GM12878 (cell line): ENCODE measurements around the gene ELL2. TPM values are rescaled to one million over a fixed set of nuclear protein-coding genes. Genes with fewer than 3 reads are reported as not detected.

Source experiments
- BCL3 ChIP-seq: IDR thresholded peaks from 2 replicates; pipeline ENCODE4 v1.6.1; 2011; ENCODE audit warnings: borderline replicate concordance, low read depth, mild to moderate bottlenecking, moderate library complexity, low read length; ENCODE audit not compliant: insufficient read depth, poor library complexity, severe bottlenecking
- BCLAF1 ChIP-seq: fragments of 450-650 bp; IDR thresholded peaks from 2 replicates; pipeline ENCODE4 v1.6.1; 2017; ENCODE audit warnings: antibody characterized with exemption, mild to moderate bottlenecking, moderate library complexity
- CBX3 ChIP-seq: fragments of 200-600 bp; sonication (generic); IDR thresholded peaks from 2 replicates; pipeline ENCODE4 v1.6.1; 2016; ENCODE audit warnings: low read depth, borderline replicate concordance
- CTCF ChIP-seq, 3 experiments: IDR thresholded peaks in 2 of 3; conservative IDR thresholded peaks in 1 of 3; 2 replicates each; pipeline ENCODE4 v1.5.1; 2011; ENCODE audit warnings: low read depth in 3 of 3, low read length in 3 of 3, mild to moderate bottlenecking in 3 of 3, control low read depth in 2 of 3, moderate library complexity in 2 of 3, inconsistent platforms in 1 of 3, mixed read lengths in 1 of 3; ENCODE audit not compliant: control insufficient read depth in 2 of 3, insufficient read depth in 1 of 3; ENCODE audit errors: extremely low read depth in 1 of 3
- EGR1 ChIP-seq, 2 experiments: IDR thresholded peaks; 1 replicate in 1 of 2; 2 replicates in 1 of 2; pipeline ENCODE4 v1.6.1; 2011 to 2012; ENCODE audit warnings: low read depth in 2 of 2, low read length in 2 of 2, borderline replicate concordance in 1 of 2, mild to moderate bottlenecking in 1 of 2, moderate library complexity in 1 of 2
- ETV6 ChIP-seq, 2 experiments: fragments of 450-650 bp in 1 of 2; IDR thresholded peaks in 1 of 2; conservative IDR thresholded peaks in 1 of 2; 2 replicates each; pipeline ENCODE4 v1.6.1; 2014; ENCODE audit warnings: antibody characterized with exemption in 1 of 2, borderline replicate concordance in 1 of 2, low read depth in 1 of 2, mild to moderate bottlenecking in 1 of 2, moderate library complexity in 1 of 2
- IKZF2 ChIP-seq, 2 experiments: fragments of 450-650 bp; IDR thresholded peaks; 2 replicates each; pipeline ENCODE4 v1.6.1; 2017; ENCODE audit warnings: mild to moderate bottlenecking in 2 of 2, moderate library complexity in 2 of 2
- KDM1A ChIP-seq: fragments of 200-600 bp; sonication (generic); IDR thresholded peaks from 2 replicates; pipeline ENCODE4 v1.6.1; 2016; ENCODE audit warnings: borderline replicate concordance
- MEF2B ChIP-seq: fragments of 450-650 bp; IDR thresholded peaks from 2 replicates; pipeline ENCODE4 v1.6.1; 2018; ENCODE audit warnings: mild to moderate bottlenecking, moderate library complexity; ENCODE audit not compliant: partially characterized antibody, poor library complexity, severe bottlenecking
- POU2F2 ChIP-seq: IDR thresholded peaks from 3 replicates; pipeline ENCODE4 v1.6.1; 2011; ENCODE audit warnings: low read depth, mild to moderate bottlenecking, low read length, borderline replicate concordance
- RAD21 ChIP-seq: IDR thresholded peaks from 2 replicates; pipeline ENCODE4 v1.6.1; 2011; ENCODE audit warnings: mild to moderate bottlenecking, low read depth, low read length, moderate library complexity; ENCODE audit not compliant: insufficient read depth
- RAD51 ChIP-seq: fragments of 450-650 bp; IDR thresholded peaks from 2 replicates; pipeline ENCODE4 v1.6.1; 2016; ENCODE audit warnings: moderate library complexity, mild to moderate bottlenecking, inconsistent platforms
- RBBP5 ChIP-seq: fragments of 200-600 bp; sonication (generic); conservative IDR thresholded peaks from 2 replicates; pipeline ENCODE4 v1.6.1; 2016
- RCOR1 ChIP-seq: conservative IDR thresholded peaks from 2 replicates; pipeline ENCODE4 v1.6.1; 2012; ENCODE audit warnings: low read depth, low read length, improper control_type of control experiment
- SP1 ChIP-seq: IDR thresholded peaks from one replicate; pipeline ENCODE4 v1.6.1; 2011; ENCODE audit warnings: low read depth, low read length
- SPI1 ChIP-seq: IDR thresholded peaks from 2 replicates; pipeline ENCODE4 v1.6.1; 2011; ENCODE audit warnings: low read depth, mild to moderate bottlenecking, low read length, moderate library complexity, borderline replicate concordance; ENCODE audit not compliant: insufficient read depth
- ZNF207 ChIP-seq: fragments of 450-650 bp; IDR thresholded peaks from 2 replicates; pipeline ENCODE4 v1.6.1; 2014; ENCODE audit warnings: antibody characterized with exemption, mild to moderate bottlenecking, borderline replicate concordance
- polyA plus RNA-seq, 11 experiments: library from polyadenylated mRNA; depleted of rRNA in 4 of 11; unstranded in 6 of 11; stranded (reverse) in 5 of 11; fragments of >200 nt; fragmentation: Nextera tagmentation in 4 of 11; fragmentation: Illumina TruSeq in 1 of 11; extraction: Ambion mirVana in 4 of 11; extraction: Trizol in 1 of 11; gene quantifications; 1 replicate in 1 of 11; 2 replicates in 10 of 11; pipeline versions ENCODE4 v1.2.1 to v1.2.3, GENCODE V29; 2011 to 2016; ENCODE audit warnings: inconsistent platforms in 2 of 11, missing spikeins in 2 of 11, low read depth in 1 of 11
- total RNA-seq, 4 experiments: library from RNA; depleted of rRNA in 3 of 4; stranded (reverse); fragments of >200 nt in 3 of 4; fragmentation: Illumina TruSeq in 1 of 4; extraction: Trizol in 1 of 4; gene quantifications; 2 replicates each; pipeline versions ENCODE4 v1.2.1 to v1.2.3, GENCODE V29; 2013 to 2021

ELL2 gene
- total and polyA plus RNA-seq, 10 of the 15 experiments (the other 5 are each of a cell fraction or from before 2014, with no cell fraction given) = 24.2 to 91.4 (median 57.4) TPM

- TF ChIP-seq MEF2B (peak; percentile 39), ZNF207 (0 out of 2 replicates have a peak, but pooled peaks have one; percentile 46), RAD51 (no peak), CBX3 (no peak), SP1 (no peak), CTCF (IDR thresholded peaks at IDR 0.05 in 2 of 3, conservative IDR thresholded peaks at IDR 0.05 in 1 of 3; ENCODE audit: control insufficient read depth in 2 of 3, extremely low read depth in 1 of 3, insufficient read depth in 1 of 3, low read depth in 3 of 3, low read length in 3 of 3) (peak; percentile 96 to 99 (median 98)), POU2F2 (peak; percentile 51; the same call in 1 of the 3 replicates), BCL3 (peak; percentile 39), BCLAF1 (no peak), RCOR1 (no peak), RBBP5 (no peak), IKZF2 (IDR thresholded peaks at IDR 0.05) (peak in 1 of 2 experiments; percentile 37; a peak in 1 of 4 replicates), KDM1A (no peak), ETV6 (conservative IDR thresholded peaks at IDR 0.05 in 1 of 2, IDR thresholded peaks at IDR 0.05 in 1 of 2; ENCODE audit: borderline replicate concordance in 1 of 2, low read depth in 1 of 2) (peak in 1 of 2 experiments; percentile 43; a peak in 1 of 4 replicates), RAD21 (peak; percentile 99), SPI1 (no peak; the same call in 1 of the 2 replicates), EGR1 (IDR thresholded peaks at IDR 0.05; ENCODE audit: borderline replicate concordance in 1 of 2, low read depth in 2 of 2, low read length in 2 of 2) (no peak)
Measured at GRCh38 chr5:95858661-95859595, 102.7 kb downstream of the ELL2 start (continued).
